Stomach (tissue), 4 donors: ENCODE measurements around the gene CFAP46.

Experiments used
- EP300 ChIP-seq: sonication (generic); formaldehyde crosslinking; IDR thresholded peaks from one replicate; pipeline ENCODE4 v1.6.1; 2017; ENCODE audit warnings: antibody characterized with exemption
- POLR2A ChIP-seq, 4 donors: fragments of 450-650 bp; IDR thresholded peaks; one replicate each; pipeline ENCODE4 v1.6.1; 2016; ENCODE audit warnings: antibody characterized with exemption in 4 of 4, control low read depth in 2 of 4, mild to moderate bottlenecking in 1 of 4, moderate library complexity in 1 of 4
- POLR2AphosphoS5 ChIP-seq, 3 donors: sonication (generic); formaldehyde crosslinking; IDR thresholded peaks; one replicate each; pipeline ENCODE4 v1.6.1; 2016; ENCODE audit warnings: antibody characterized with exemption in 3 of 3
- TF ChIP-seq, protein P1 (sequence below), 7 experiments: fragments of 450-650 bp in 4 of 7; fragments of 200-600 bp in 3 of 7; sonication (generic) in 3 of 7; IDR thresholded peaks; one replicate each; pipeline ENCODE4 v1.5.1; 2016 to 2019; ENCODE audit warnings: antibody characterized with exemption in 7 of 7, control low read depth in 2 of 7, mild to moderate bottlenecking in 1 of 7

DNA sequence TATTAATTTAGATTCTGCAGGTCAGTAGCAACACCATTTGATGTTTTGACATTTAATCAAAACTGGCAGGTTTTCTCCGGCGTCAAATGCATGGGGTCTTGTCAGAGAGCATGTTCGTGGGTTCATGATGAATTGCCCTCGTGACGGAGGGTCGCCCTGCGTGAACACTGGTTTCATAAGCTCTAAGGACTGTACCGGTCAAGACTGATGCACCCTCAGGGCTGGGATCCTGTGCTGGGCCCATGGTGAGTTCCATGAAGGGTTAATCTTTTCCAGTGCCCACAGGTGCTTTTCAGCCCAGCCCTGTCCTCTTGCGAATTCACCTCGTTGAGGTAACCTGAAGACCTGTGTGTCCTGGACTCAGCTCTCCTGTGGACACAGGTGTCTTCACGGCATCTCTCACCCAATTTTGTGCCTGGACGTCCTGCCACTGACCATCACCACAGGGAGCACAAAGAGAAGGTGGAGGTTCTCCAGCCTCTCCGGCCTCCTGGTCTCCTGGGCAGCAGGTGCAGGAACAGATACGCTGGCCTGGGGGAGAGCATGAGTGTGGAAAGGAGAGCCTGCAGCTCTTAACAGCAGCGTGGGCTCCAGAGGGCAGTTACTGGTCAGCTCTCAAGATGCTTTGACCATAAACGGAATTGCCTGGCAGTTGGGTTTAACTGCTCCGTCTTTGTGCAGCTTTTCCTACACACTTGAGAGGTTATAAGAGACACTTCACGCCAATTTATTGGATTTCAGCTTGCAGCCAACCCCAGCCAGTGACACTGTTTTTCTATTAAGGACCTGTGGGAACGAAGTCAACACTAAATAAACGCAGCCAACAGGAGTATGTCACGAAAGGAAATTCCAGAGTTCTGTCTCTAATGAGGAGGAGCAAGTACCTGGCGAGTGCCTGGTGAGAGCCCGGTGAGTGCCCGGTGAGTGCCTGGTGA lies 37.4 kb upstream of the CFAP46 start:
- TF ChIP-seq, protein P1, sequence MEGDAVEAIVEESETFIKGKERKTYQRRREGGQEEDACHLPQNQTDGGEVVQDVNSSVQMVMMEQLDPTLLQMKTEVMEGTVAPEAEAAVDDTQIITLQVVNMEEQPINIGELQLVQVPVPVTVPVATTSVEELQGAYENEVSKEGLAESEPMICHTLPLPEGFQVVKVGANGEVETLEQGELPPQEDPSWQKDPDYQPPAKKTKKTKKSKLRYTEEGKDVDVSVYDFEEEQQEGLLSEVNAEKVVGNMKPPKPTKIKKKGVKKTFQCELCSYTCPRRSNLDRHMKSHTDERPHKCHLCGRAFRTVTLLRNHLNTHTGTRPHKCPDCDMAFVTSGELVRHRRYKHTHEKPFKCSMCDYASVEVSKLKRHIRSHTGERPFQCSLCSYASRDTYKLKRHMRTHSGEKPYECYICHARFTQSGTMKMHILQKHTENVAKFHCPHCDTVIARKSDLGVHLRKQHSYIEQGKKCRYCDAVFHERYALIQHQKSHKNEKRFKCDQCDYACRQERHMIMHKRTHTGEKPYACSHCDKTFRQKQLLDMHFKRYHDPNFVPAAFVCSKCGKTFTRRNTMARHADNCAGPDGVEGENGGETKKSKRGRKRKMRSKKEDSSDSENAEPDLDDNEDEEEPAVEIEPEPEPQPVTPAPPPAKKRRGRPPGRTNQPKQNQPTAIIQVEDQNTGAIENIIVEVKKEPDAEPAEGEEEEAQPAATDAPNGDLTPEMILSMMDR (IDR thresholded peaks at IDR 0.05): no peak
- no peak for TF ChIP-seq POLR2AphosphoS5 (IDR thresholded peaks at IDR 0.05)
- no peak for TF ChIP-seq POLR2A (IDR thresholded peaks at IDR 0.05)
- no peak for TF ChIP-seq EP300
